Endothelial cell of umbilical vein (primary cell): Measurements from ENCODE around the gene CACNA2D2. TPM values are rescaled to one million over a fixed set of nuclear protein-coding genes. Genes with fewer than 3 reads are reported as not detected.

ENCODE experiments used
- BruUV-seq: library from RNA; stranded (reverse); fragments of 400-500 nt; replicated peaks from 2 replicates; lab custom pipeline; 2021; lab: Mats Ljungman, UMichigan
- CTCF ChIA-PET: fragments of 300-600, 350-600 bp; sonication (Branson Sonifier 250); formaldehyde crosslinking; loops from one replicate; lab custom pipeline; 2021; ENCODE audit warnings: antibody characterized with exemption, inconsistent platforms; lab: Charles Lee
- POLR2A ChIA-PET: fragments of 300-600, 350-600 bp; sonication (Branson Sonifier 250); formaldehyde crosslinking; loops from one replicate; lab custom pipeline; 2021; ENCODE audit warnings: antibody characterized with exemption, inconsistent platforms; lab: Charles Lee
- DNase-seq: peaks from one replicate; pipeline ENCODE4 v3.0.0-alpha.2; 2011; ENCODE audit warnings: low read depth, low spot score
- FAIRE-seq: peaks from 2 replicates; lab custom pipeline; 2011; peaks lifted over from hg19 to GRCh38; lab: Jason Lieb, UNC
- H2AFZ ChIP-seq: 2 replicates; pipeline ENCODE4 v1.6.0; 2012; ENCODE audit warnings: low read depth, low read length, control low read depth, inconsistent platforms
- H3K27ac ChIP-seq: 2 replicates; pipeline ENCODE4 v1.5.1; 2011; ENCODE audit warnings: low read depth, mild to moderate bottlenecking, control low read depth, low read length, moderate library complexity; ENCODE audit not compliant: insufficient read depth
- H3K27me3 ChIP-seq, 2 experiments: 2 replicates each; pipeline versions ENCODE4 v1.6.0 to v1.6.1; 2011; ENCODE audit warnings: low read length in 2 of 2, mixed read lengths in 1 of 2; ENCODE audit not compliant: control insufficient read depth in 2 of 2, insufficient read depth in 2 of 2
- H3K36me3 ChIP-seq, 2 experiments: 2 replicates in 1 of 2; 3 replicates in 1 of 2; pipeline ENCODE4 v1.5.1; 2011; ENCODE audit warnings: low read length in 2 of 2, mild to moderate bottlenecking in 1 of 2, moderate library complexity in 1 of 2; ENCODE audit not compliant: control insufficient read depth in 2 of 2, insufficient read depth in 2 of 2; ENCODE audit errors: extremely low read depth in 1 of 2
- H3K4me1 ChIP-seq: 3 replicates; pipeline ENCODE4 v1.5.1; 2011; ENCODE audit warnings: mild to moderate bottlenecking, low read length; ENCODE audit not compliant: control insufficient read depth, insufficient read depth; ENCODE audit errors: extremely low read depth
- H3K4me2 ChIP-seq: 2 replicates; pipeline ENCODE4 v1.6.1; 2011; ENCODE audit warnings: low read length, control low read depth, mixed read lengths; ENCODE audit not compliant: insufficient read depth
- H3K4me3 ChIP-seq, 3 experiments: fragments of 200-600 bp in 1 of 3; sonication (generic), shearing (Covaris generic) in 1 of 3; replicated peaks in 1 of 3; 2 replicates each; pipeline ENCODE4 v1.5.1; 2011 to 2016; ENCODE audit warnings: control low read depth in 3 of 3, low read length in 3 of 3, mild to moderate bottlenecking in 2 of 3, inconsistent platforms in 1 of 3, low read depth in 1 of 3, moderate library complexity in 1 of 3; ENCODE audit not compliant: insufficient read depth in 1 of 3
- H3K79me2 ChIP-seq: 2 replicates; pipeline ENCODE4 v1.6.0; 2012; ENCODE audit warnings: low read length, inconsistent platforms; ENCODE audit not compliant: control insufficient read depth, insufficient read depth
- H3K9ac ChIP-seq: replicated peaks from 2 replicates; pipeline ENCODE3; 2011; ENCODE audit warnings: low read length, control low read depth; ENCODE audit not compliant: insufficient read depth; ENCODE audit errors: extremely low read depth
- H3K9me1 ChIP-seq: replicated peaks from 3 replicates; pipeline ENCODE4 v1.6.0; 2011; ENCODE audit warnings: mild to moderate bottlenecking, low read length; ENCODE audit not compliant: control insufficient read depth, insufficient read depth; ENCODE audit errors: extremely low read depth
- H3K9me3 ChIP-seq: replicated peaks from 2 replicates; pipeline ENCODE4 v1.5.1; 2012; ENCODE audit warnings: low read length, inconsistent platforms; ENCODE audit not compliant: control insufficient read depth, insufficient read depth
- H4K20me1 ChIP-seq: replicated peaks from 2 replicates; pipeline ENCODE3; 2011; ENCODE audit warnings: mild to moderate bottlenecking, low read length; ENCODE audit not compliant: control insufficient read depth, insufficient read depth; ENCODE audit errors: extremely low read depth
- CTCF ChIP-seq, 2 donors: IDR thresholded peaks; 1 replicate in 1 of 2; 2 replicates in 1 of 2; pipeline ENCODE4 v1.5.1; 2011; ENCODE audit warnings: low read length in 2 of 2, mild to moderate bottlenecking in 2 of 2, moderate library complexity in 2 of 2, control low read depth in 1 of 2, inconsistent platforms in 1 of 2, low read depth in 1 of 2; ENCODE audit not compliant: insufficient read depth in 1 of 2; ENCODE audit errors: extremely low read depth in 1 of 2
- EZH2 ChIP-seq: IDR thresholded peaks from 2 replicates; pipeline ENCODE4 v1.6.1; 2012; ENCODE audit warnings: borderline replicate concordance, low read depth, mild to moderate bottlenecking, moderate library complexity, low read length, inconsistent platforms; ENCODE audit not compliant: severe bottlenecking
- GATA2 ChIP-seq: IDR thresholded peaks from 2 replicates; pipeline ENCODE4 v1.7.0; 2011; ENCODE audit warnings: low read depth, mild to moderate bottlenecking, moderate library complexity, mixed read lengths, low read length; ENCODE audit not compliant: insufficient read length, insufficient read depth
- JUN ChIP-seq: IDR thresholded peaks from 2 replicates; pipeline ENCODE4 v1.6.1; 2011; ENCODE audit warnings: borderline replicate concordance, low read depth; ENCODE audit not compliant: insufficient read length, insufficient read depth
- MAX ChIP-seq: IDR thresholded peaks from 2 replicates; pipeline ENCODE4 v1.6.1; 2011; ENCODE audit not compliant: insufficient read depth, insufficient read length
- MYC ChIP-seq: IDR thresholded peaks from one replicate; pipeline ENCODE4 v1.6.1; 2011; ENCODE audit warnings: mild to moderate bottlenecking, low read depth, low read length
- POLR2A ChIP-seq: IDR thresholded peaks from 2 replicates; pipeline ENCODE4 v1.6.1; 2012; ENCODE audit warnings: low read depth, mild to moderate bottlenecking, control low read depth, low read length
- POLR2AphosphoS5 ChIP-seq: IDR thresholded peaks from 2 replicates; pipeline ENCODE4 v1.6.1; 2012; ENCODE audit warnings: low read depth, mild to moderate bottlenecking, control low read depth, low read length, moderate library complexity; ENCODE audit not compliant: insufficient read depth
- dilution Hi-C: fragments of 300-500 bp; cut with MboI; formaldehyde crosslinking; loops from one replicate; pipeline ENCODE4 v1.15.0; 2019; ENCODE audit warnings: low sequenced_read_pairs; ENCODE audit not compliant: extremely low pct_ligation_motif_present
- intact Hi-C: fragments of 100-400 bp; cut with micrococcal nuclease; formaldehyde crosslinking; loops from one replicate; pipeline ENCODE4 v1.10.0; 2022
- polyA plus RNA-seq, 4 experiments: library from polyadenylated mRNA; depleted of rRNA in 3 of 4; stranded (reverse) in 3 of 4; unstranded in 1 of 4; fragments of >200 nt; gene quantifications; 2 replicates each; pipeline versions ENCODE4 v1.2.1 to v1.2.3, GENCODE V29; 2011 to 2012; ENCODE audit warnings: missing spikeins in 1 of 4
- total RNA-seq: library from RNA; stranded (reverse); gene quantifications from 2 replicates; pipeline ENCODE4 v1.2.3, GENCODE V29; 2021

The CACNA2D2 gene
- total and polyA plus RNA-seq, 2 donors (not counting 3 experiments of a cell fraction or from before 2014, with no cell fraction given), result 0.15 TPM; not detected in 1

- no peak overlapping the region for H2AFZ ChIP-seq
- ChIA-PET CTCF (interaction anchor here (0.6 kb wide), 1 partner anchor 38 kb away, joined by 3 read pairs; no protein-coding TSS in a partner anchor), POLR2A (no interaction called here)
- dilution Hi-C loops (no loop called here), intact Hi-C loops (no loop called here)
- H3K9ac ChIP-seq, result no peak overlapping the region
- H3K79me2 ChIP-seq, result no peaks in the 10 kb centered on the region
- H4K20me1 ChIP-seq, result no peaks in the 10 kb centered on the region
- H3K9me1 ChIP-seq, result no peaks in the 10 kb centered on the region
- BruUV-seq, result no TSS peak
- DNase-seq (no peak), FAIRE-seq (no peak)
- no peak overlapping the region for H3K4me2 ChIP-seq
- H3K9me3 ChIP-seq, result no peaks in the 10 kb centered on the region
- H3K27me3 ChIP-seq, result no peaks in the 10 kb centered on the region
- H3K4me1 ChIP-seq, result no peaks in the 10 kb centered on the region
- H3K4me3 ChIP-seq, result no peak overlapping the region
- no peaks in the 10 kb centered on the region for H3K36me3 ChIP-seq
- TF ChIP-seq CTCF (IDR thresholded peaks at IDR 0.05; ENCODE audit: extremely low read depth in 1 of 2, insufficient read depth in 1 of 2, low read depth in 1 of 2, low read length in 2 of 2) (no peak), GATA2 (no peak), POLR2AphosphoS5 (no peak), MAX (no peak), POLR2A (no peak), EZH2 (no peak), MYC (no peak), JUN (no peak)
- no peak overlapping the region for H3K27ac ChIP-seq
Measured at GRCh38 chr3:50385754-50386153, 117.7 kb downstream of the CACNA2D2 start.
